Panc1 (cell line): ENCODE measurements around the gene CPA3.

Experiments
- POLR2AphosphoS5 ChIP-seq: IDR thresholded peaks from 2 replicates; pipeline ENCODE4 v1.6.1; 2012; ENCODE audit warnings: mild to moderate bottlenecking, low read depth, low read length, moderate library complexity
- TF ChIP-seq, protein P1 (sequence below), 2 experiments: IDR thresholded peaks; 2 replicates each; pipeline ENCODE4 v1.6.1; 2011 to 2012; ENCODE audit warnings: low read depth in 2 of 2, control low read depth in 1 of 2, low read length in 1 of 2, mild to moderate bottlenecking in 1 of 2, moderate library complexity in 1 of 2; ENCODE audit not compliant: insufficient read depth in 1 of 2
- TF ChIP-seq, protein P2 (sequence below): fragments of 450-650 bp; IDR thresholded peaks from 2 replicates; pipeline ENCODE4 v1.5.1; 2017; ENCODE audit warnings: mild to moderate bottlenecking

- TF ChIP-seq, protein P1, sequence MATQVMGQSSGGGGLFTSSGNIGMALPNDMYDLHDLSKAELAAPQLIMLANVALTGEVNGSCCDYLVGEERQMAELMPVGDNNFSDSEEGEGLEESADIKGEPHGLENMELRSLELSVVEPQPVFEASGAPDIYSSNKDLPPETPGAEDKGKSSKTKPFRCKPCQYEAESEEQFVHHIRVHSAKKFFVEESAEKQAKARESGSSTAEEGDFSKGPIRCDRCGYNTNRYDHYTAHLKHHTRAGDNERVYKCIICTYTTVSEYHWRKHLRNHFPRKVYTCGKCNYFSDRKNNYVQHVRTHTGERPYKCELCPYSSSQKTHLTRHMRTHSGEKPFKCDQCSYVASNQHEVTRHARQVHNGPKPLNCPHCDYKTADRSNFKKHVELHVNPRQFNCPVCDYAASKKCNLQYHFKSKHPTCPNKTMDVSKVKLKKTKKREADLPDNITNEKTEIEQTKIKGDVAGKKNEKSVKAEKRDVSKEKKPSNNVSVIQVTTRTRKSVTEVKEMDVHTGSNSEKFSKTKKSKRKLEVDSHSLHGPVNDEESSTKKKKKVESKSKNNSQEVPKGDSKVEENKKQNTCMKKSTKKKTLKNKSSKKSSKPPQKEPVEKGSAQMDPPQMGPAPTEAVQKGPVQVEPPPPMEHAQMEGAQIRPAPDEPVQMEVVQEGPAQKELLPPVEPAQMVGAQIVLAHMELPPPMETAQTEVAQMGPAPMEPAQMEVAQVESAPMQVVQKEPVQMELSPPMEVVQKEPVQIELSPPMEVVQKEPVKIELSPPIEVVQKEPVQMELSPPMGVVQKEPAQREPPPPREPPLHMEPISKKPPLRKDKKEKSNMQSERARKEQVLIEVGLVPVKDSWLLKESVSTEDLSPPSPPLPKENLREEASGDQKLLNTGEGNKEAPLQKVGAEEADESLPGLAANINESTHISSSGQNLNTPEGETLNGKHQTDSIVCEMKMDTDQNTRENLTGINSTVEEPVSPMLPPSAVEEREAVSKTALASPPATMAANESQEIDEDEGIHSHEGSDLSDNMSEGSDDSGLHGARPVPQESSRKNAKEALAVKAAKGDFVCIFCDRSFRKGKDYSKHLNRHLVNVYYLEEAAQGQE (IDR thresholded peaks at IDR 0.05; ENCODE audit: insufficient read depth in 1 of 2, low read depth in 2 of 2, low read length in 1 of 2): no peak
- TF ChIP-seq, protein P2, sequence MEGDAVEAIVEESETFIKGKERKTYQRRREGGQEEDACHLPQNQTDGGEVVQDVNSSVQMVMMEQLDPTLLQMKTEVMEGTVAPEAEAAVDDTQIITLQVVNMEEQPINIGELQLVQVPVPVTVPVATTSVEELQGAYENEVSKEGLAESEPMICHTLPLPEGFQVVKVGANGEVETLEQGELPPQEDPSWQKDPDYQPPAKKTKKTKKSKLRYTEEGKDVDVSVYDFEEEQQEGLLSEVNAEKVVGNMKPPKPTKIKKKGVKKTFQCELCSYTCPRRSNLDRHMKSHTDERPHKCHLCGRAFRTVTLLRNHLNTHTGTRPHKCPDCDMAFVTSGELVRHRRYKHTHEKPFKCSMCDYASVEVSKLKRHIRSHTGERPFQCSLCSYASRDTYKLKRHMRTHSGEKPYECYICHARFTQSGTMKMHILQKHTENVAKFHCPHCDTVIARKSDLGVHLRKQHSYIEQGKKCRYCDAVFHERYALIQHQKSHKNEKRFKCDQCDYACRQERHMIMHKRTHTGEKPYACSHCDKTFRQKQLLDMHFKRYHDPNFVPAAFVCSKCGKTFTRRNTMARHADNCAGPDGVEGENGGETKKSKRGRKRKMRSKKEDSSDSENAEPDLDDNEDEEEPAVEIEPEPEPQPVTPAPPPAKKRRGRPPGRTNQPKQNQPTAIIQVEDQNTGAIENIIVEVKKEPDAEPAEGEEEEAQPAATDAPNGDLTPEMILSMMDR: no peak
- TF ChIP-seq POLR2AphosphoS5: no peak
These were observed 13.0 kb downstream of the CPA3 start for GRCh38 chr3:148878095-148878494.
